M059J (cell line): Measurements from ENCODE around the gene CLDN5. TPM values are rescaled to one million over a fixed set of nuclear protein-coding genes. Genes with fewer than 3 reads are reported as not detected.

Source experiments
- DNase-seq: peaks from one replicate; pipeline ENCODE4 v3.0.0-alpha.2; 2012; ENCODE audit warnings: low read depth
- total RNA-seq: library from RNA; depleted of rRNA; stranded (reverse); fragments of >200 nt; shearing (Covaris generic); gene quantifications from 2 replicates; pipeline ENCODE4 v1.2.3, GENCODE V29; 2014

The CLDN5 gene
- total RNA-seq, 1 experiment from 2014 or later = not detected

- no peak for DNase-seq
Measured at GRCh38 chr22:19522190-19522880, 1.9 kb downstream of the CLDN5 start.

- DNase-seq = no peak
Measured at GRCh38 chr22:19520566-19521305, 3.5 kb downstream of the CLDN5 start.

- DNase-seq = no peak
Measured at GRCh38 chr22:19520007-19520406, 4.2 kb downstream of the CLDN5 start.

GRCh38 chr22:19519041-19519926 lies 4.9 kb downstream of the CLDN5 start:
- DNase-seq = no peak

- no peak for DNase-seq
Measured at GRCh38 chr22:19518635-19519034, 5.6 kb downstream of the CLDN5 start.

GRCh38 chr22:19517919-19518611 lies 6.1 kb downstream of the CLDN5 start:
- DNase-seq = no peak

- no peak for DNase-seq
Measured at GRCh38 chr22:19517171-19517500, 7.1 kb downstream of the CLDN5 start.

- no peak for DNase-seq
Measured at GRCh38 chr22:19516378-19517170, 7.6 kb downstream of the CLDN5 start.

- no peak for DNase-seq
Measured at GRCh38 chr22:19515654-19516377, 8.4 kb downstream of the CLDN5 start.

- no peak for DNase-seq
Measured at GRCh38 chr22:19514831-19515565, 9.2 kb downstream of the CLDN5 start.

- DNase-seq = no peak
Measured at GRCh38 chr22:19513823-19514222, 10.4 kb downstream of the CLDN5 start.

GRCh38 chr22:19510919-19511341 lies 13.3 kb downstream of the CLDN5 start:
- DNase-seq = no peak

GRCh38 chr22:19509923-19510322 lies 14.3 kb downstream of the CLDN5 start:
- DNase-seq = no peak

- no peak for DNase-seq
Measured at GRCh38 chr22:19509191-19509590, 15.0 kb downstream of the CLDN5 start.

GRCh38 chr22:19508024-19508776 lies 16.0 kb downstream of the CLDN5 start:
- DNase-seq = no peak

- no peak for DNase-seq
Measured at GRCh38 chr22:19507534-19507861, 16.7 kb downstream of the CLDN5 start.

- no peak for DNase-seq
Measured at GRCh38 chr22:19506212-19506611, 18.0 kb downstream of the CLDN5 start.

GRCh38 chr22:19505735-19506126 lies 18.5 kb downstream of the CLDN5 start:
- no peak for DNase-seq
